ENCODE data around the gene SHMT2. TPM values are rescaled to one million over a fixed set of nuclear protein-coding genes. Genes with fewer than 3 reads are reported as not detected.
A peak's percentile ranks its signal among the peaks of the same experiment; 100 is the strongest.

The SHMT2 gene
- total RNA-seq, 2 donors from 2014 or later, result 28.8 to 36.9 TPM

GRCh38 chr12:57221169-57221917, 8.2 kb upstream of the SHMT2 start:
- Mint-ChIP-seq H3K4me1 (peaks cover 53% of the 10 kb centered on the region), H3K27ac (no peak overlapping the region), H3K4me3 (peak overlapping the region; percentile 69), H3K27me3 (peaks cover 84% of the 10 kb centered on the region), H3K36me3 (ENCODE audit: low read depth) (peaks cover 25% of the 10 kb centered on the region)
- H3K9me3 ChIP-seq (ENCODE audit: control insufficient read depth, low read length, poor library complexity, severe bottlenecking), result no peaks in the 10 kb centered on the region
- ATAC-seq (no peak), DNase-seq (no peak)

- Mint-ChIP-seq H3K36me3 (ENCODE audit: low read depth) (peaks cover 28% of the 10 kb centered on the region), H3K4me3 (peak overlapping the region; percentile 3), H3K27me3 (peaks cover 84% of the 10 kb centered on the region), H3K27ac (no peak overlapping the region), H3K4me1 (peaks cover 52% of the 10 kb centered on the region)
- H3K9me3 ChIP-seq (ENCODE audit: control insufficient read depth, low read length, poor library complexity, severe bottlenecking), result no peaks in the 10 kb centered on the region
- DNase-seq (no peak), ATAC-seq (no peak)
Observed at GRCh38 chr12:57222286-57223190, 7.0 kb upstream of the SHMT2 start.

- Mint-ChIP-seq H3K4me3 (peak overlapping the region; percentile 3), H3K36me3 (ENCODE audit: low read depth) (peaks cover 27% of the 10 kb centered on the region), H3K27me3 (peaks cover 75% of the 10 kb centered on the region), H3K27ac (no peak overlapping the region), H3K4me1 (peaks cover 48% of the 10 kb centered on the region)
- DNase-seq (no peak), ATAC-seq (no peak)
- no peaks in the 10 kb centered on the region for H3K9me3 ChIP-seq (ENCODE audit: control insufficient read depth, low read length, poor library complexity, severe bottlenecking)
Observed at GRCh38 chr12:57223191-57224165, 6.0 kb upstream of the SHMT2 start.

GRCh38 chr12:57224278-57224972, 5.1 kb upstream of the SHMT2 start:
- Mint-ChIP-seq H3K27ac (no peak overlapping the region), H3K36me3 (ENCODE audit: low read depth) (peaks cover 22% of the 10 kb centered on the region), H3K4me1 (peaks cover 49% of the 10 kb centered on the region), H3K27me3 (peaks cover 65% of the 10 kb centered on the region), H3K4me3 (no peak overlapping the region)
- ATAC-seq (no peak), DNase-seq (no peak)
- H3K9me3 ChIP-seq (ENCODE audit: control insufficient read depth, low read length, poor library complexity, severe bottlenecking), result no peaks in the 10 kb centered on the region

GRCh38 chr12:57224973-57225679, 4.4 kb upstream of the SHMT2 start:
- no peak overlapping the region for H3K27ac Mint-ChIP-seq
- ATAC-seq (peak; percentile 70), DNase-seq (peak; percentile 48 to 63 (median 53))
- H3K27me3 Mint-ChIP-seq, result peaks cover 59% of the 10 kb centered on the region
- no peaks in the 10 kb centered on the region for H3K9me3 ChIP-seq (ENCODE audit: control insufficient read depth, low read length, poor library complexity, severe bottlenecking)
- peaks cover 52% of the 10 kb centered on the region for H3K4me1 Mint-ChIP-seq
- H3K36me3 Mint-ChIP-seq (ENCODE audit: low read depth), result peaks cover 20% of the 10 kb centered on the region
- H3K4me3 Mint-ChIP-seq, result peak overlapping the region; percentile 52

GRCh38 chr12:57225680-57226210, 3.8 kb upstream of the SHMT2 start:
- no peak for ATAC-seq
- Mint-ChIP-seq H3K36me3 (ENCODE audit: low read depth) (peaks cover 17% of the 10 kb centered on the region), H3K4me3 (peak overlapping the region; percentile 41), H3K4me1 (peaks cover 56% of the 10 kb centered on the region), H3K27ac (no peak overlapping the region), H3K27me3 (peaks cover 55% of the 10 kb centered on the region)
- no peak for DNase-seq
- no peaks in the 10 kb centered on the region for H3K9me3 ChIP-seq (ENCODE audit: control insufficient read depth, low read length, poor library complexity, severe bottlenecking)

- H3K36me3 Mint-ChIP-seq (ENCODE audit: low read depth), result peaks cover 14% of the 10 kb centered on the region
- no peaks in the 10 kb centered on the region for H3K9me3 ChIP-seq (ENCODE audit: control insufficient read depth, low read length, poor library complexity, severe bottlenecking)
- H3K4me1 Mint-ChIP-seq, result peaks cover 51% of the 10 kb centered on the region
- peak overlapping the region; percentile 41 for H3K4me3 Mint-ChIP-seq
- no peak overlapping the region for H3K27ac Mint-ChIP-seq
- ATAC-seq (no peak), DNase-seq (no peak)
- H3K27me3 Mint-ChIP-seq, result peaks cover 45% of the 10 kb centered on the region
Observed at GRCh38 chr12:57226588-57227314, 2.8 kb upstream of the SHMT2 start.

- H3K27me3 Mint-ChIP-seq, result peaks cover 37% of the 10 kb centered on the region
- ATAC-seq (no peak), DNase-seq (no peak)
- no peaks in the 10 kb centered on the region for H3K9me3 ChIP-seq (ENCODE audit: control insufficient read depth, low read length, poor library complexity, severe bottlenecking)
- peaks cover 47% of the 10 kb centered on the region for H3K4me1 Mint-ChIP-seq
- H3K36me3 Mint-ChIP-seq (ENCODE audit: low read depth), result peaks cover 11% of the 10 kb centered on the region
- no peak overlapping the region for H3K27ac Mint-ChIP-seq
- H3K4me3 Mint-ChIP-seq, result peak overlapping the region; percentile 36
Observed at GRCh38 chr12:57227315-57228115, 2.0 kb upstream of the SHMT2 start.

GRCh38 chr12:57229046-57229633, 371 bp upstream of the SHMT2 start:
- no peak for DNase-seq
- peak overlapping the region; percentile 95 for H3K4me3 Mint-ChIP-seq
- peak overlapping the region; percentile 87 for H3K27ac Mint-ChIP-seq
- peaks cover 42% of the 10 kb centered on the region for H3K4me1 Mint-ChIP-seq
- H3K36me3 Mint-ChIP-seq (ENCODE audit: low read depth), result peaks cover 10% of the 10 kb centered on the region
- ATAC-seq, result peak; percentile 43
- no peaks in the 10 kb centered on the region for H3K9me3 ChIP-seq (ENCODE audit: control insufficient read depth, low read length, poor library complexity, severe bottlenecking)
- peaks cover 23% of the 10 kb centered on the region for H3K27me3 Mint-ChIP-seq

GRCh38 chr12:57230381-57231155, 1.1 kb downstream of the SHMT2 start:
- Mint-ChIP-seq H3K36me3 (ENCODE audit: low read depth) (peaks cover 15% of the 10 kb centered on the region), H3K4me1 (peaks cover 40% of the 10 kb centered on the region), H3K27me3 (peaks cover 17% of the 10 kb centered on the region), H3K4me3 (peak overlapping the region; percentile 95), H3K27ac (peak overlapping the region; percentile 87)
- ATAC-seq (no peak), DNase-seq (no peak)
- no peaks in the 10 kb centered on the region for H3K9me3 ChIP-seq (ENCODE audit: control insufficient read depth, low read length, poor library complexity, severe bottlenecking)

Measured in T-helper 17 cell (primary cell).